Adipose tissue (tissue), 3 donors: ENCODE measurements around the gene SPRTN. TPM values are rescaled to one million over a fixed set of nuclear protein-coding genes. Genes with fewer than 3 reads are reported as not detected.
A peak's percentile ranks its signal among the peaks of the same experiment; 100 is the strongest.
"Not testable (repeated sequence)": the region's sequence is repeated elsewhere in the genome, so short reads cannot be mapped to it uniquely, and the experiment has no call there.

ENCODE experiments used
- H3K27ac ChIP-seq: one replicate; pipeline ENCODE4 v1.5.1; 2013; ENCODE audit warnings: low read depth, low read length
- WGBS, 3 donors: extraction: QIAGEN DNeasy Blood & Tissue Kit; methylation state at CpG; one replicate each; pipeline ENCODE4 v1.1.7; 2013; 5-methylcytosine and 5-hydroxymethylcytosine counted together
- polyA plus RNA-seq, 3 donors: library from polyadenylated mRNA; stranded (reverse); fragments of 200-250 nt; gene quantifications; one replicate each; pipeline ENCODE4 v1.2.3, GENCODE V29; 2013
- donor health status: healthy with polysubstance abuse.
- donor health status: Bipolar disorder and iron deficiency.
- donor health status: healthy.

SPRTN gene
- polyA plus RNA-seq, 3 donors: 1.5 to 6.3 (median 4.1) TPM

- WGBS, 3 donors: 45 to 79% (median 77%) methylated on average over 1 of the region's 1 CpG
- H3K27ac ChIP-seq: no peak overlapping the region
Observed at GRCh38 chr1:231334079-231334666, 3.9 kb upstream of the SPRTN start.

GRCh38 chr1:231334952-231335351, 3.1 kb upstream of the SPRTN start:
- 80 to 90% (median 82%) methylated on average over 6 of the region's 6 CpGs for WGBS, 3 donors
- H3K27ac ChIP-seq: no peak overlapping the region

GRCh38 chr1:231335663-231336602, 2.2 kb upstream of the SPRTN start:
- H3K27ac ChIP-seq: no peak overlapping the region
- WGBS, 3 donors: 39 to 69% (median 66%) methylated on average over 21 of the region's 21 CpGs

- 1 to 3% (median 1%) methylated on average over 28 to 32 of the region's 32 CpGs for WGBS, 3 donors
- no peak overlapping the region for H3K27ac ChIP-seq
Observed at GRCh38 chr1:231337043-231337471, 1.0 kb upstream of the SPRTN start.

- WGBS, 3 donors: 0 to 1% (median 0%) methylated on average over 74 of the region's 74 CpGs
- peak within 1 kb of the TSS; percentile 53 for H3K27ac ChIP-seq
Observed at GRCh38 chr1:231337472-231338269, 422 bp upstream of the SPRTN start, which contains the start of gene EXOC8. Gene EXOC8, minus strand, starts transcription at chr1:231337852. Its CDS starts 107 bp downstream, at chr1:231337745.

GRCh38 chr1:231340328-231341013, 2.4 kb downstream of the SPRTN start:
- no peak overlapping the region for H3K27ac ChIP-seq
- WGBS, 3 donors: 92 to 94% (median 93%) methylated on average over 6 of the region's 6 CpGs

GRCh38 chr1:231347961-231348360, 9.9 kb downstream of the SPRTN start:
- H3K27ac ChIP-seq: no peak overlapping the region
- 95 to 96% (median 95%) methylated on average over 4 of the region's 4 CpGs for WGBS, 3 donors

- WGBS, 3 donors: 92 to 96% (median 95%) methylated on average over 4 of the region's 4 CpGs
Observed at GRCh38 chr1:231348442-231348841, 10.3 kb downstream of the SPRTN start.

GRCh38 chr1:231348856-231349255, 10.8 kb downstream of the SPRTN start:
- 93 to 95% (median 94%) methylated on average over 1 of the region's 1 CpG for WGBS, 3 donors
- not testable (repeated sequence) for H3K27ac ChIP-seq

More at GRCh38 chr1:231348442-231348841, 10.3 kb downstream of the SPRTN start:
- no peak overlapping the region for H3K27ac ChIP-seq

GRCh38 chr1:231351816-231352215, 13.7 kb downstream of the SPRTN start:
- H3K27ac ChIP-seq: no peak overlapping the region
- WGBS, 3 donors: 69 to 73% (median 70%) methylated on average over 2 of the region's 2 CpGs

GRCh38 chr1:231353086-231353485, 15.0 kb downstream of the SPRTN start:
- H3K27ac ChIP-seq: no peak overlapping the region
- whole genome bisulfite sequencing, 3 donors: 29 to 67% (median 65%) methylated on average over 2 of the region's 2 CpGs

- WGBS, 3 donors: 49 to 84% (median 82%) methylated on average over 5 of the region's 5 CpGs
- no peak overlapping the region for H3K27ac ChIP-seq
Observed at GRCh38 chr1:231354330-231355020, 16.4 kb downstream of the SPRTN start.

GRCh38 chr1:231355171-231355570, 17.1 kb downstream of the SPRTN start:
- WGBS, 3 donors: 74 to 84% (median 82%) methylated on average over 3 of the region's 3 CpGs
- no peak overlapping the region for H3K27ac ChIP-seq

- WGBS, 3 donors: 70 to 78% (median 78%) methylated on average over 9 to 10 of the region's 10 CpGs
- H3K27ac ChIP-seq: no peak overlapping the region
Observed at GRCh38 chr1:231357187-231357772, 19.2 kb downstream of the SPRTN start.

- no peak overlapping the region for H3K27ac ChIP-seq
- WGBS, 3 donors: 12 to 18% (median 17%) methylated on average over 4 of the region's 4 CpGs
Observed at GRCh38 chr1:231357831-231358354, 19.8 kb downstream of the SPRTN start.

- no peak overlapping the region for H3K27ac ChIP-seq
- 47 to 82% (median 48%) methylated on average over 6 of the region's 6 CpGs for WGBS, 3 donors
Observed at GRCh38 chr1:231359113-231359512, 21.0 kb downstream of the SPRTN start.

- 86 to 100% (median 89%) methylated on average over 1 of the region's 1 CpG for WGBS, 3 donors
Observed at GRCh38 chr1:231362325-231362724, 24.2 kb downstream of the SPRTN start.

More at GRCh38 chr1:231362325-231362724, 24.2 kb downstream of the SPRTN start:
- H3K27ac ChIP-seq: no peak overlapping the region
